GM18870 (cell line): Measurements from ENCODE around the gene E2F4.

Experiments used
- ATAC-seq: cut with Tn5 transposase; IDR thresholded peaks from one replicate; pipeline ENCODE4 v1.9.1; 2021; ENCODE audit warnings: moderate library complexity; ENCODE audit not compliant: unreplicated experiment

E2F4 gene

GRCh38 chr16:67191995-67192681, at the start of gene E2F4:
Gene E2F4, plus strand, starts transcription at chr16:67192155. Its CDS starts 73 bp downstream, at chr16:67192228.
- peak; percentile 54 for ATAC-seq

- no peak for ATAC-seq
Observed at GRCh38 chr16:67142342-67142741, 49.6 kb upstream of the E2F4 start.

- no peak for ATAC-seq
Observed at GRCh38 chr16:67144943-67145342, 47.0 kb upstream of the E2F4 start.

GRCh38 chr16:67145746-67146145, 46.2 kb upstream of the E2F4 start:
- ATAC-seq = no peak

- ATAC-seq = no peak
Observed at GRCh38 chr16:67146523-67147357, 45.2 kb upstream of the E2F4 start.

GRCh38 chr16:67147437-67148140, 44.4 kb upstream of the E2F4 start:
- no peak for ATAC-seq

GRCh38 chr16:67148221-67148620, 43.7 kb upstream of the E2F4 start:
- ATAC-seq = no peak

- no peak for ATAC-seq
Observed at GRCh38 chr16:67148656-67149275, 43.2 kb upstream of the E2F4 start.

- no peak for ATAC-seq
Observed at GRCh38 chr16:67149276-67150046, 42.5 kb upstream of the E2F4 start.

- peak; percentile 23 for ATAC-seq
Observed at GRCh38 chr16:67150047-67150832, 41.7 kb upstream of the E2F4 start.

GRCh38 chr16:67150833-67151396, 41.0 kb upstream of the E2F4 start, which contains the start of gene B3GNT9:
Gene B3GNT9, minus strand, starts transcription at chr16:67150998. Its CDS starts 513 bp downstream, at chr16:67150485.
- ATAC-seq = peak; percentile 40

- no peak for ATAC-seq
Observed at GRCh38 chr16:67151431-67152097, 40.4 kb upstream of the E2F4 start.

- ATAC-seq = no peak
Observed at GRCh38 chr16:67154578-67155294, 37.2 kb upstream of the E2F4 start.

GRCh38 chr16:67155295-67156142, 36.4 kb upstream of the E2F4 start:
- ATAC-seq = no peak

GRCh38 chr16:67156143-67156844, 35.7 kb upstream of the E2F4 start:
- no peak for ATAC-seq

GRCh38 chr16:67157106-67157748, 34.7 kb upstream of the E2F4 start:
- no peak for ATAC-seq
